ENCODE measurements around the gene UGT1A9.
"Not testable (repeated sequence)": the region's sequence is repeated elsewhere in the genome, so short reads cannot be mapped to it uniquely, and the experiment has no call there.

Gene UGT1A9

DNA sequence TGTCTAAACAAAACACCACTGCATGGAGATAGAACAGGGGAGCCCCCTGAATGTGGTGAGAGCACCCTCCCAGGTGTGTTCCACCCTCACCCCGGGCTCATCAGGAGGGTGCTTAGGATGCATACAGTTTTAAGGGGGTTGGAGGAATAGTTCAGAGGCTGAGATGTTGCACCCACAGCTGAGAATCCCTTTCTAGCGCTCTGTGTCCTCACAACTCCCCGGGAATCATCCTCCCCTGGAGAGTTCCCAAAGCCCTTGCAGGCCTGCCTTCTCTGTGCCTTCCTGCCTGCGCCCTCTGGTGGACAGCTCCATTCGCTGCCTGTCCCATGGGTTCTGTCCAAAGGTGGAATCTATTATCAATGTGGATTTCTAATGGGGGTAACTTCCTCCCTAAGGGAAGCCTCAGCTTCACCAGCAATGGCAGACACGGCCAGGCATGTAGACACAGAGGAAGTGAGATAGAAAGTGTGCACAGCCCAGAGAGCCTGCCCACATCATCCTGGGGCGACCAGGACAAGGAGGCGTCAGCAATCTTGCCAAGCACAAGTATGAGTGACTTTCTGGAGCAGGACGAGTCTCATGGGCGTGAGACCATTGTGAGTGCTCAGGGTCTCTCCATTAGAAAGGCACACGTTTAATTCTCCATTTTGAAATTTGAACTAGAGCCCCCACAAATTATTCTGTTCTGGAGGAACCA is 39.8 kb downstream of the UGT1A9 start:
- DNase-seq (ENCODE audit: low read depth), result no peak

GRCh38 chr2:233712611-233713261 is 41.0 kb downstream of the UGT1A9 start, which contains the start of gene UGT1A5:
TSS of gene UGT1A5 (plus strand) at chr2:233712907. CDS start at chr2:233712992, 85 bp downstream.
- no peak for DNase-seq (ENCODE audit: low read depth)

GRCh38 chr2:233713262-233713615 is 41.5 kb downstream of the UGT1A9 start:
- no peak for DNase-seq (ENCODE audit: low read depth)

DNA sequence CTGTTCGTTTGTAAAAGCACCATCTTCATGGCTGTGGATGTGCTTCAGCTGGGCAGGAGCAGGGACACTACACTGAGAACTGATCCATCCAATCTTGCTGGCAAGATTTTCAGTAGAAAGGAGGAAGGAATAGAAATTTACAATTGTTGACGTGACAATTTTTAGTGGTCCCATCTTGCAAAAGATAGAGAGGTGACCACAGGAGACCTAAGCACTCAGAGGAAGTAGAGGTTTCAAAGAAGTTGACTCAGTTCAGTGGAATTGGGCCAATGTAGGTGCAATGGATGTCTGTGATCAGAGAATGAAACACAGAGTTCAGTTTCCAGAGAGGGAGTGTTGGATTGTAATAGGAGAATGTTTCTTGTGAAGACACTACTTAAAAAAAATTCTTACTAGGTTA is 42.4 kb downstream of the UGT1A9 start:
- no peak for DNase-seq (ENCODE audit: low read depth)

GRCh38 chr2:233718552-233718951 is 46.9 kb downstream of the UGT1A9 start, which contains the start of gene UGT1A4:
TSS of gene UGT1A4 (plus strand) at chr2:233718736. CDS start at chr2:233718821, 85 bp downstream.
- no peak for DNase-seq (ENCODE audit: low read depth)

DNA sequence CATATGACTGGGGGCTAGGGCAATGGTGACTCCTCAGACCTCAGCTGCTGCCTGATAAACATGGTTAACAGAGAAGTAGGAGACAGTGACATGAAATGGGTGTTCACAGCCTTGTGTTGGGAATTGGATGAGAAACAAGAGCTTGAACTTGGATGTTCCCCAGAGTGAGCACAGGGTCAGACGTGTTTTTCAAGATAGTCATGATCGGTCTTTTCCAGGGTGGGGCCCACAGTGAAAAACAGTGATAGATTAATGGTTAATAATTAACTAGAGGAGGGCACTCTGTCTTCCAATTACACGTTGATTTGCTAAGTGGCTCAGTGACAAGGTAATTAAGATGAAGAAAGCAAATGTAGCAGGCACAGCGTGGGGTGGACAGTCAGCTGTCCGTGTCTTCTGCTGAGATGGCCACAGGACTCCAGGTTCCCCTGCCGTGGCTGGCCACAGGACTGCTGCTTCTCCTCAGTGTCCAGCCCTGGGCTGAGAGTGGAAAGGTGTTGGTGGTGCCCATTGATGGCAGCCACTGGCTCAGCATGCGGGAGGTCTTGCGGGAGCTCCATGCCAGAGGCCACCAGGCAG is 57.1 kb downstream of the UGT1A9 start, which contains the start of gene UGT1A3:
TSS of gene UGT1A3 (plus strand) at position 320 of the 579 bp plus-strand sequence. CDS start at position 405, 85 bp downstream.
- DNase-seq (ENCODE audit: low read depth), result no peak

GRCh38 chr2:233736868-233737653 is 65.4 kb downstream of the UGT1A9 start:
- DNase-seq (ENCODE audit: low read depth), result not testable (repeated sequence)

DNA sequence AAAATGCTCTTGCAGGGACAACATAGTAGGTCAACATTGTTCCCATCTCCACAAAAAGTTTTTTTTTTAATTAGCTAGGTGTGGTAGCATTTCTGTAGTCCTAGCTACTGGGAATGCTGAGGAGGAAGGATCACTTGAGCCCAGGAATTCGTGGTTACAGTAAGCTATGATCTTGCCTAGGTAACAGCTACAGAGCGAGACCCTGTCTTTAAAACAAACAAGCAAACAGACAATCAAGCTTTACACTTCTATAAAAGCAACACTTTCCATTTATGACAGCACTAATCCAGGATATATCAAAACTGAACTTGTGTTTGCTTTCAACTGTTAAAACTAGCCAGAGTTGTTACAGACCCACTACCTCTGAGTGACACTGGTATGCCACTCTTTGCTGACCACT is 69.2 kb downstream of the UGT1A9 start:
- DNase-seq (ENCODE audit: low read depth), result no peak

DNA sequence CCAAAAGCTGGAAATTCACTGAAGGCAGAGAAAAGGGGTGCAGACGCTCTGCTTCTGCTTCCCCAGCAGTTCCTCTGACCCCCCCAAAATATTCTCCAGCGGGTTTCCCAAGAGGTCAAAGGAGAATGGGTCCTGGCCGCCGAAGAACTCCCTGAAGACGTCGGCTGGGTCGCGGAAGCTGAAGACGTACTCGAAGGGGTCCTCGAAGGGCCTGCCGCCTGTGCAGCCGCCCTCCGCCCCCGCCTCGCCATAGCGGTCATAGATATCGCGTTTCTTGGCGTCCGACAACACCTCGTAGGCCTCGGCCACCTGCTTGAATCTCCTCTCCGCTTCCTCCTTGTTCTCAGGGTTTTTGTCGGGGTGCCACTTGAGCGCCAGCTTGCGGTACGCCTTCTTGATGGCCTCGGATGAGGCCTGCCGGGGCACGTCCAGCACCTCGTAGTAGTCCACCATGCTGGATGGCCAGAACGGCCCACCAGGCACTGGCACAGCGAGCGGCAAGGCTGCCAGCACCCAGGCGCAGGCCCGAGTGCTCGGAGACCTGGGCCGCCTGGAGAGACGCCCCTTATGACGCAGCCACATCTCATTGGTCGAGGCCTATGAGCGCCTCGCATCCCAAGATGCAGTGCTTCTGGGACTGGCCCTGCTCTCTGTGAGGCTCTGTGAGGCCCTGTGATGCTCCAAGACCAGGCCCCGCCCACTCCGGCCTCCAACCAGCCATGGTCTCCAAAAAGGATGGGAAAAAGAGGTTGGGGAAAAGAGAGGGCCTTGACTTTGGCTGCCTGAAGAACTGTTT is 72.0 kb downstream of the UGT1A9 start:
- no peak for DNase-seq (ENCODE audit: low read depth)

DNA sequence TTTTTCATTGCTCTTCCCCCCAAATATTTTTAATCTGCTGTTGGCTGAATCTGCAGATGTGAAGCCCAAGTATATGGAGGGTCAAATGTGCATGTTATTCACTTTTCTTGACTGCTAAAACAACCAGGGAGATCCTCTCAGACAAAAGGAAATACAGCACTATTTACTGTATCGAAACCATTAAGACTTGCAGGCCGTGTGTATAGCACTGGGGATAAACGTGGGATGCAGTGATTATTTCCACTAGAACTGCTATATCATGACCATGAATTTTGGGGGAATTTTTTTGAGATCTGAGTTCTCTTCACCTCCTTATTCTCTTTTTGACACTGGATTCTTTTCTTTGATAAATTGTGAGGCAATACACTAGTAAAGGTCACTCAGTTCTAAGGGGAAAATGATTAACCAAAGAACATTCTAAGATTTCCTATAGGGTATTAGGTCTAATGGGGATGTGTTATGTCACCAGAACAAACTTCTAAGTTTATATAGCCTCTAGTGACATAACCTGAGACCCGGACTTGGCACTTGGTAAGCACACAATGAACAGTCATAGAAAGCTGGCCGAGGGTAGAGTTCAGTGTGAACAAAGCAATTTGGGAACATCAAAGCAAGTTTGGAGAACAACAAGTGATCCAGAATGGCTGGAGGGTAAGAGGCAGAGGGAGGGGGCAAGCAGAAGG is 73.5 kb downstream of the UGT1A9 start:
- DNase-seq (ENCODE audit: low read depth), result no peak

DNA sequence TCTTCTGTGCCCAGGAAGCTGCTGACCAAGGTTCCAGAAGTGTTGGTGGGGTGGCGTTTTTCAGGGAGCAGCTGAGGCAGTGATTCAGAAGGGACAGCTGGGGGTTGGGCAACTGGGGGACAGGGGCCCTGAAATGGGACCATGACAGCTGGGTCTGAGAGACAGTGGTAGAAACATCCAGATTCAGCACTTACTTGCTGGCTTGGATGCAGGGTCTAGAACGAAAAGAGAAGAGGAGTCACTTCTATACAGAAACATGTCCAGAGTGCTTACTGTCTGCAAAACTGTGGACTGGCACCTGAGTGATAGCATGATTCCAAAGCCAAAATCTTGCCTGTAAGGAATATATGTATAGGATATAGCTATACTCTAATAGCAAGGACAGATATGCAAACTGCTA is 74.1 kb downstream of the UGT1A9 start:
- DNase-seq (ENCODE audit: low read depth), result not testable (repeated sequence)

DNA sequence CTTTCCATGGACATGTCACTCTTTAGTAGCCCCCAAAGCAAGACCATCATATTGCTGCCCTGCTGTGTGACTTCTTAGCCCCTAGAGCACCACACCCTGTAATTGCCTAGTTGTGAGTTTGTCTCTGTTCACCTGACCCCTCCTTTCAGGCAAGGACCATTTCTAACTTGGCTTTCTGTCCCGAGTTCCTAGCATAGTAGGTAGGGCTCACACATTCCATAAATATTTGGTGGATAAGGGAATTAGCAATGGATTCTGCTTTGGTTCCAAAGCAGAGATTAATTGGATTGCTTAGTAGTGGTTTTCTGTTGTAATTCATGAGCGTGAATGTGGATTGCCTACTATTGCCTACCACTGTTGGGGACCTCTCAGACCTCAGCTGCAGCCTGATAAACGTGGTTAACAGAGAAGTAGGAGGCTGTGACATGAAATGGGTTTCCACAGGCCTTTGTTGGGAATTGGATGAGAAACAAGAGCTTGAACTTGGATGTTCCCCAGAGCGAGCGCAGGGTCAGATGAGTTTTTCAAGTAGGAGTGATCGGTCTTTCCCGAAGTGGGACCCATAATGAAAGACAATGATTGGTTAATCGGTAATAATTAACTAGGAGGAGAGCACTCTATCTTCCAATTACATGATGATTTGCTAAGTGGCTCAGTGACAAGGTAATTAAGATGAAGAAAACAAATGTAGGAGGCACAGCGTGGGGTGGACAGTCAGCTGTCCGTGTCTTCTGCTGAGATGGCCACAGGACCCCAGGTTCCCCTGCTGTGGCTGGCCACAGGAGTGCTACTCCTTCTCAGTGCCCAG is 75.0 kb downstream of the UGT1A9 start:
- DNase-seq (ENCODE audit: low read depth), result no peak

DNA sequence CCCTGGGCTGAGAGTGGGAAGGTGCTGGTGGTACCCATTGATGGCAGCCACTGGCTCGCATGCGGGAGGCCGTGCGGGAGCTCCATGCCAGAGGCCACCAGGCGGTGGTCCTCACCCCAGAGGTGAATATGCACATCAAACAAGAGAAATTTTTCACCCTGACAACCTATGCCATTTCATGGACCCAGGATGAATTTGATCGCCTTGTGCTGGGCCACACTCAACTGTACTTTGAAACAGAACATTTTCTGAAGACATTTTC is 75.5 kb downstream of the UGT1A9 start:
- DNase-seq (ENCODE audit: low read depth), result no peak

GRCh38 chr2:233750689-233751088 is 79.0 kb downstream of the UGT1A9 start:
- DNase-seq (ENCODE audit: low read depth), result not testable (repeated sequence)

GRCh38 chr2:233751212-233752009 is 79.7 kb downstream of the UGT1A9 start:
- DNase-seq (ENCODE audit: low read depth), result not testable (repeated sequence)

DNA sequence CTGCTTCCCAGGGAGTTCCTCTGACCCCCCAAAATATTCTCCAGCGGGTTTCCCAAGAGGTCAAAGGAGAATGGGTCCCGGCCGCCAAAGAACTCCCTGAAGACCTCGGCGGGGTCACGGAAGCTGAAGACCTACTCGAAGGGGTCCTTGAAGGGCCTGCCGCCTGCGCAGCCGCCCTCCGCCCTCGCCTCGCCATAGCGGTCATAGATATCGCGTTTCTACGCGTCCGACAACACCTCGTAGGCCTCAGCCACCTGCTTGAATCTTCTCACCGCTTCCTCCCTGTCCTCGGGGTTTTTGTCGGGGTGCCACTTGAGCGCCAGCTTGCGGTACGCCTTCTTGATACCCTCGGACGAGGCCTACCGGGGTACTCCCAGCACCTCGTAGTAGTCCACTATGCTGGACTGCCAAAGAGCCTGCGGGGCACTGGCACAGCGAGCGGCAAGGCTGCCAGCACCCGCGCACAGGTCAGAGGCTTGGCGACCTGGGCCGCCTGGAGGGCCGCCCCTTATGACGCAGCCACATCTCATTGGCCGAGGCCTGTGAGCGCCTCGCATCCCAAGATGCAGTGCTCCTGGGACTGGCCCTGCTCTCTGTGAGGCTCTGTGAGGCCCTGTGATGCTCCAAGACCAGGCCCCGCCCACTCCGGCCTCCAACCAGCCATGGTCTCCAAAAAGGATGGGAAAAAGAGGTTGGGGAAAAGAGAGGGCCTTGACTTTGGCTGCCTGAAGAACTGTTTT is 83.3 kb downstream of the UGT1A9 start:
- DNase-seq (ENCODE audit: low read depth), result no peak

DNA sequence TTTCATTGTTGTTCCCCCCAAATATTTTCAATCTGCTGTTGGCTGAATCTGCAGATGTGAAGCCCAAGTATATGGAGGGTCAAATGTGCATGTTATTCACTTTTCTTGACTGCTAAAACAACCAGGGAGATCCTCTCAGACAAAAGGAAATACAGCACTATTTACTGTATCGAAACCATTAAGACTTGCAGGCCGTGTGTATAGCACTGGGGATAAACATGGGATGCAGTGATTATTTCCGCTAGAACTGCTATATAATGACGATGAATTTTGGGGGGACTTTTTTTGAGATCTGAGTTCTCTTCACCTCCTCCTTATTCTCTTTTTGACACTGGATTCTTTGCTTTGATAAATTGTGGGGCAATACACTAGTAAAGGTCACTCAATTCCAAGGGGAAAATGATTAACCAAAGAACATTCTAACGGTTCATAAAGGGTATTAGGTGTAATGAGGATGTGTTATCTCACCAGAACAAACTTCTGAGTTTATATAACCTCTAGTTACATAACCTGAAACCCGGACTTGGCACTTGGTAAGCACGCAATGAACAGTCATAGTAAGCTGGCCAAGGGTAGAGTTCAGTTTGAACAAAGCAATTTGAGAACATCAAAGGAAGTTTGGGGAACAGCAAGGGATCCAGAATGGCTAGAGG is 84.9 kb downstream of the UGT1A9 start:
- DNase-seq (ENCODE audit: low read depth), result no peak

GRCh38 chr2:233758141-233758540 is 86.4 kb downstream of the UGT1A9 start:
- no peak for DNase-seq (ENCODE audit: low read depth)

Measured in HS-27A (cell line).